HepG2 (cell line): ENCODE data around the gene GPX1. TPM values are rescaled to one million over a fixed set of nuclear protein-coding genes. Genes with fewer than 3 reads are reported as not detected.
A peak's percentile ranks its signal among the peaks of the same experiment; 100 is the strongest.
"Not testable (repeated sequence)": the region's sequence is repeated elsewhere in the genome, so short reads cannot be mapped to it uniquely, and the experiment has no call there.

Experiments used
- ATAC-seq: fragments of 200-7000 bp; cut with Tn5 transposase; 3 replicates; pipeline ENCODE4 v1.9.1; 2020; ENCODE audit warnings: mild to moderate bottlenecking, moderate library complexity
- BruUV-seq: library from RNA; stranded (reverse); fragments of 400-500 nt; replicated peaks from 2 replicates; lab custom pipeline; 2021; lab: Mats Ljungman, UMichigan
- CTCF ChIA-PET: fragments of 300-600 bp; formaldehyde crosslinking; extraction: SDS; loops from one replicate; lab custom pipeline; 2021; ENCODE audit warnings: low total read pairs, inconsistent platforms, low intra/inter-chr PET ratio; lab: Yijun Ruan, JAX
- POLR2A ChIA-PET: fragments of 350-600 bp; sonication (Branson Sonifier 250); formaldehyde crosslinking; loops from one replicate; lab custom pipeline; 2020; ENCODE audit warnings: antibody characterized with exemption, inconsistent platforms; lab: Yijun Ruan, JAX
- DNase-seq: peaks from one replicate; pipeline ENCODE4 v3.0.0-alpha.2; 2015; ENCODE audit warnings: low spot score
- FAIRE-seq: peaks from 3 replicates; lab custom pipeline; 2011; peaks lifted over from hg19 to GRCh38; lab: Jason Lieb, UNC
- H2AFZ ChIP-seq: one replicate; pipeline ENCODE4 v1.6.1; 2011; ENCODE audit warnings: low read length, inconsistent platforms
- H3K27ac ChIP-seq: fragments of 300-600 bp; 3 replicates; pipeline ENCODE4 v1.8.0; 2011; ENCODE audit warnings: mixed run types, mild to moderate bottlenecking, mixed read lengths, low read length, inconsistent platforms; ENCODE audit not compliant: insufficient read depth; ENCODE audit errors: extremely low read length
- H3K27me3 ChIP-seq, 2 experiments: fragments of 200-600 bp in 1 of 2; 2 replicates in 1 of 2; 3 replicates in 1 of 2; pipeline versions ENCODE4 v1.6.0 to v1.8.0; 2011; ENCODE audit warnings: low read length in 2 of 2, mild to moderate bottlenecking in 2 of 2, moderate library complexity in 2 of 2, inconsistent platforms in 1 of 2; ENCODE audit not compliant: insufficient read depth in 2 of 2, control insufficient read depth in 1 of 2
- H3K36me3 ChIP-seq, 2 experiments: fragments of 200-600 bp in 1 of 2; replicated peaks in 1 of 2; 2 replicates in 1 of 2; 3 replicates in 1 of 2; pipeline versions ENCODE4 v1.5.1 to v1.8.0; 2011; ENCODE audit warnings: low read length in 2 of 2, inconsistent platforms in 1 of 2; ENCODE audit not compliant: insufficient read depth in 2 of 2, control insufficient read depth in 1 of 2
- H3K4me1 ChIP-seq: 2 replicates; pipeline ENCODE4 v1.5.1; 2012; ENCODE audit warnings: low read length, inconsistent platforms; ENCODE audit not compliant: insufficient read depth
- H3K4me2 ChIP-seq: 2 replicates; pipeline ENCODE4 v1.6.0; 2011; ENCODE audit warnings: low read depth, low read length, inconsistent platforms
- H3K4me3 ChIP-seq, 3 experiments: fragments of 200-600 bp in 1 of 3; sonication (generic), shearing (Covaris generic) in 1 of 3; replicated peaks in 1 of 3; 2 replicates each; pipeline ENCODE4 v1.5.1; 2011 to 2016; ENCODE audit warnings: low read length in 3 of 3, inconsistent platforms in 2 of 3, low read depth in 2 of 3, mild to moderate bottlenecking in 2 of 3, control low read depth in 1 of 3, mixed read lengths in 1 of 3; ENCODE audit not compliant: insufficient read depth in 1 of 3
- H3K79me2 ChIP-seq: one replicate; pipeline ENCODE4 v1.6.1; 2011; ENCODE audit warnings: low read length, inconsistent platforms; ENCODE audit not compliant: insufficient read depth
- H3K9ac ChIP-seq: 2 replicates; pipeline ENCODE4 v1.6.0; 2011; ENCODE audit warnings: mild to moderate bottlenecking, low read depth, low read length, inconsistent platforms; ENCODE audit not compliant: insufficient read depth
- H3K9me3 ChIP-seq: 2 replicates; pipeline ENCODE4 v1.5.1; 2012; ENCODE audit warnings: mild to moderate bottlenecking, low read length
- H4K20me1 ChIP-seq: 2 replicates; pipeline ENCODE4 v1.6.0; 2011; ENCODE audit warnings: inconsistent platforms, mild to moderate bottlenecking, low read length, moderate library complexity; ENCODE audit not compliant: insufficient read depth
- PHF21A ChIP-seq: sonication (generic); formaldehyde crosslinking; IDR thresholded peaks from 2 replicates; pipeline ENCODE4 v1.5.0; 2020; ENCODE audit warnings: mild to moderate bottlenecking, missing genetic modification reagents
- SAP130 ChIP-seq: IDR thresholded peaks from 2 replicates; pipeline ENCODE4 v1.6.1; 2016; ENCODE audit warnings: low read depth
- SETDB1 ChIP-seq: sonication (generic); formaldehyde crosslinking; IDR thresholded peaks from 2 replicates; pipeline ENCODE4 v1.5.1; 2020; ENCODE audit warnings: missing genetic modification reagents, mild to moderate bottlenecking, borderline replicate concordance
- ZFY ChIP-seq: sonication (generic); formaldehyde crosslinking; IDR thresholded peaks from 2 replicates; pipeline ENCODE4 v1.4.0; 2020; ENCODE audit warnings: missing genetic modification reagents
- ZNF460 ChIP-seq: sonication (generic); formaldehyde crosslinking; IDR thresholded peaks from 2 replicates; pipeline ENCODE4 v1.5.1; 2020; ENCODE audit warnings: missing genetic modification reagents, mild to moderate bottlenecking, borderline replicate concordance
- ZNF501 ChIP-seq: sonication (generic); formaldehyde crosslinking; IDR thresholded peaks from 2 replicates; pipeline ENCODE4 v1.5.1; 2020; ENCODE audit warnings: mild to moderate bottlenecking, moderate library complexity, missing genetic modification reagents
- ZNF530 ChIP-seq: sonication (generic); formaldehyde crosslinking; IDR thresholded peaks from 2 replicates; pipeline ENCODE4 v1.5.0; 2020; ENCODE audit warnings: low read depth, mild to moderate bottlenecking, missing genetic modification reagents
- WGBS: methylation state at CpG from one replicate; pipeline ENCODE4 v1.1.6; 2017; ENCODE audit warnings: low lambda C conversion rate; 5-methylcytosine and 5-hydroxymethylcytosine counted together
- in situ Hi-C: cut with HindIII; loops from 2 replicates; pipeline ENCODE4 v1.10.0; 2017; ENCODE audit warnings: low pct_unique_long_range_greater_than_20kb; ENCODE audit not compliant: extremely low pct_ligation_motif_present
- intact Hi-C: fragments of 100-400 bp; cut with micrococcal nuclease; formaldehyde crosslinking; loops from one replicate; pipeline ENCODE4 v1.10.0; 2022; ENCODE audit not compliant: unreplicated experiment
- polyA plus RNA-seq, 8 experiments: library from polyadenylated mRNA; depleted of rRNA in 3 of 8; stranded (reverse) in 7 of 8; unstranded in 1 of 8; fragments of >200 nt; fragmentation: Illumina TruSeq in 4 of 8; extraction: Trizol in 4 of 8; gene quantifications; 2 replicates each; pipeline versions ENCODE4 v1.2.1 to v1.2.3, GENCODE V29; 2011 to 2016; ENCODE audit warnings: low read depth in 4 of 8, missing spikeins in 1 of 8, mixed read lengths in 1 of 8; ENCODE audit not compliant: insufficient read depth in 1 of 8
- total RNA-seq, 5 experiments: library from RNA; depleted of rRNA; stranded (reverse); fragments of >200 nt; fragmentation: Illumina TruSeq; extraction: Trizol; gene quantifications; 2 replicates each; pipeline ENCODE4 v1.2.3, GENCODE V29; 2016; ENCODE audit warnings: low read depth in 1 of 5

The GPX1 gene
- total and polyA plus RNA-seq, 2 of the 13 experiments (the other 11 are each of a cell fraction or from before 2014, with no cell fraction given) = 149 to 168 TPM

GRCh38 chr3:49349348-49350114 lies 8.6 kb downstream of the GPX1 start:
- 0 out of 2 replicates have a peak, but pooled peaks have one; percentile 10 for TF ChIP-seq SETDB1 (CRISPR knock-in tag)
- TF ChIP-seq ZNF530 (CRISPR knock-in tag) = no peak
- TF ChIP-seq ZFY (CRISPR knock-in tag) = 0 out of 2 replicates have a peak, but pooled peaks have one; percentile 13
- 0 out of 2 replicates have a peak, but pooled peaks have one; percentile 1 for TF ChIP-seq SAP130 (CRISPR knock-in tag)
- no peak for TF ChIP-seq PHF21A (CRISPR knock-in tag)
- Histone ChIP-seq H3K9ac (no peak overlapping the region), H3K36me3 (no peaks in the 10 kb centered on the region), H3K79me2 (no peaks in the 10 kb centered on the region), H2AFZ (peak overlapping the region; percentile 47), H3K4me3 (0 out of 6 replicates have a peak overlapping the region, but pooled peaks of 1 of the 3 experiments have one; percentile 7), H3K27ac (peak overlapping the region; percentile 53), H4K20me1 (no peaks in the 10 kb centered on the region), H3K27me3 (no peaks in the 10 kb centered on the region), H3K4me2 (peak overlapping the region; percentile 63), H3K9me3 (no peaks in the 10 kb centered on the region), H3K4me1 (peaks cover 81% of the 10 kb centered on the region)
- intact Hi-C loops = no loop called here
- WGBS = 33% methylated on average over 3 of the region's 3 CpGs
- no peak for DNase-seq
- in situ Hi-C loops = loop anchor here (25.0 kb wide), 1 partner anchor 88 kb away; the partner anchor contains the start of gene NICN1
- ATAC-seq = peak; percentile 23
- BruUV-seq = no TSS peak
- POLR2A ChIA-PET = interaction anchor here (0.6 to 5.3 kb wide), 2 partner anchors 10 kb away, joined by 3 to 50 read pairs; partner anchors contain the start of gene USP4
- no peak for FAIRE-seq
- CTCF ChIA-PET = interaction anchor here (0.9 kb wide), 1 partner anchor 9 kb away, joined by 3 read pairs; no protein-coding TSS in a partner anchor

DNA sequence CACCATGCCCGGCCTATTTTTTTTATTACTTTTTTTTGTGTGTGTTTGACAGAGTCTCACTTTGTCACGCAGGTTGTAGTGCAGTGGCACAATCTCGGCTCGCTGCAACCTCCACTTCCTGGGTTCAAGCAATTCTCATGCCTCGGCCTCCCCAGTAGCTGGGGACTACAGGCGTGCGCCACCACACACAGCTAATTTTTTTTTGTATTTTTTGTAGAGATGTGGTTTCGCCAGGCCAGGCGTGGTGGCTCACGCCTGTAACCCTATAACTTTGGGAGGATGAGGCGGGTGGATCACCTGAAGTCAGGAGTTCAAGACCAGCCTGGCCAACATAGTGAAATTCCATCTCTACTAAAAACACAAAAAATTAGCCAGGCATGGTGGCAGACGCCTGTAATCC lies 9.8 kb downstream of the GPX1 start:
- H3K79me2 ChIP-seq, FAIRE-seq, H4K20me1 ChIP-seq, H3K4me2 ChIP-seq, H3K4me3 ChIP-seq, H3K27me3 ChIP-seq, ATAC-seq, H3K36me3 ChIP-seq, H3K9me3 ChIP-seq, BruUV-seq, H2AFZ ChIP-seq, H3K9ac ChIP-seq, DNase-seq, intact Hi-C loops: not testable (repeated sequence)
- peaks cover 91% of the 10 kb centered on the region for H3K4me1 ChIP-seq
- POLR2A ChIA-PET = interaction anchor here (1.2 to 5.3 kb wide), 5 partner anchors 9 to 81 kb away, joined by 4 to 50 read pairs (median 10); partner anchors contain the start of genes GPX1, NICN1, RHOA and TCTA
- 87% methylated on average over 12 of the region's 12 CpGs for WGBS
- peak overlapping the region; percentile 53 for H3K27ac ChIP-seq
- CTCF ChIA-PET = interaction anchor here (0.9 kb wide), 1 partner anchor 8 kb away, joined by 3 read pairs; no protein-coding TSS in a partner anchor
- in situ Hi-C loops = loop anchor here (25.0 kb wide), 1 partner anchor 89 kb away; the partner anchor contains the start of gene NICN1
- peak; percentile 63 for TF ChIP-seq ZNF460 (CRISPR knock-in tag)
- TF ChIP-seq ZNF501 = 0 out of 2 replicates have a peak, but pooled peaks have one; percentile 4
